ENCODE measurements around the gene CIRBP. TPM values are rescaled to one million over a fixed set of nuclear protein-coding genes. Genes with fewer than 3 reads are reported as not detected.
A peak's percentile ranks its signal among the peaks of the same experiment; 100 is the strongest.

CIRBP gene
- total and polyA plus RNA-seq, 2 of the 13 experiments (the other 11 are each of a cell fraction or from before 2014, with no cell fraction given) = 133 to 140 TPM

- peak; percentile 43; the same call in 1 of the 2 replicates for TF ChIP-seq TAF1 (CRISPR knock-in tag; IDR thresholded peaks at IDR 0.05)
- TF ChIP-seq EP300 (IDR thresholded peaks at IDR 0.05; ENCODE audit: low read depth in 2 of 2, low read length in 2 of 2) = peak in 1 of 2 experiments; percentile 6; a peak in 1 of 4 replicates
- TF ChIP-seq EP300 (CRISPR knock-in tag; IDR thresholded peaks at IDR 0.05; ENCODE audit: borderline replicate concordance) = no peak
- peak; percentile 37; the same call in 1 of the 2 replicates for TF ChIP-seq TBX2 (CRISPR knock-in tag; IDR thresholded peaks at IDR 0.05; ENCODE audit: borderline replicate concordance)
- peak; percentile 23; the same call in 1 of the 2 replicates for TF ChIP-seq ZBTB7B (CRISPR knock-in tag; IDR thresholded peaks at IDR 0.05)
- peak; percentile 64; the same call in 1 of the 2 replicates for TF ChIP-seq TFDP1 (CRISPR knock-in tag; IDR thresholded peaks at IDR 0.05; ENCODE audit: borderline replicate concordance)
- TF ChIP-seq ZNF674 (CRISPR knock-in tag; IDR thresholded peaks at IDR 0.05; ENCODE audit: low read depth) = no peak
- peak; percentile 56; the same call in 1 of the 2 replicates for TF ChIP-seq SP5 (CRISPR knock-in tag; IDR thresholded peaks at IDR 0.05; ENCODE audit: borderline replicate concordance, low read depth)
- TF ChIP-seq ZNF432 (CRISPR knock-in tag; IDR thresholded peaks at IDR 0.05; ENCODE audit: borderline replicate concordance) = no peak
- no peak for TF ChIP-seq ZSCAN9 (CRISPR knock-in tag; IDR thresholded peaks at IDR 0.05; ENCODE audit: borderline replicate concordance)
- no peak for TF ChIP-seq TEAD2 (CRISPR knock-in tag; IDR thresholded peaks at IDR 0.05)
- TF ChIP-seq ZNF33A (CRISPR knock-in tag; IDR thresholded peaks at IDR 0.05; ENCODE audit: borderline replicate concordance) = no peak
- TF ChIP-seq HDAC6 (IDR thresholded peaks at IDR 0.05; ENCODE audit: low read depth, low read length) = no peak
- TF ChIP-seq KAT8 (CRISPR knock-in tag; IDR thresholded peaks at IDR 0.05) = 0 out of 2 replicates have a peak, but pooled peaks have one; percentile 18
- no peak for TF ChIP-seq NFKBIZ (CRISPR knock-in tag; IDR thresholded peaks at IDR 0.05)
- TF ChIP-seq, protein P1, sequence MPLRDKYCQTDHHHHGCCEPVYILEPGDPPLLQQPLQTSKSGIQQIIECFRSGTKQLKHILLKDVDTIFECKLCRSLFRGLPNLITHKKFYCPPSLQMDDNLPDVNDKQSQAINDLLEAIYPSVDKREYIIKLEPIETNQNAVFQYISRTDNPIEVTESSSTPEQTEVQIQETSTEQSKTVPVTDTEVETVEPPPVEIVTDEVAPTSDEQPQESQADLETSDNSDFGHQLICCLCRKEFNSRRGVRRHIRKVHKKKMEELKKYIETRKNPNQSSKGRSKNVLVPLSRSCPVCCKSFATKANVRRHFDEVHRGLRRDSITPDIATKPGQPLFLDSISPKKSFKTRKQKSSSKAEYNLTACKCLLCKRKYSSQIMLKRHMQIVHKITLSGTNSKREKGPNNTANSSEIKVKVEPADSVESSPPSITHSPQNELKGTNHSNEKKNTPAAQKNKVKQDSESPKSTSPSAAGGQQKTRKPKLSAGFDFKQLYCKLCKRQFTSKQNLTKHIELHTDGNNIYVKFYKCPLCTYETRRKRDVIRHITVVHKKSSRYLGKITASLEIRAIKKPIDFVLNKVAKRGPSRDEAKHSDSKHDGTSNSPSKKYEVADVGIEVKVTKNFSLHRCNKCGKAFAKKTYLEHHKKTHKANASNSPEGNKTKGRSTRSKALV (CRISPR knock-in tag; IDR thresholded peaks at IDR 0.05) = no peak
- TF ChIP-seq DMAP1 (CRISPR knock-in tag; IDR thresholded peaks at IDR 0.05) = 0 out of 2 replicates have a peak, but pooled peaks have one; percentile 5
- TF ChIP-seq PITX1 (CRISPR knock-in tag; IDR thresholded peaks at IDR 0.05) = 0 out of 2 replicates have a peak, but pooled peaks have one; percentile 32
- TF ChIP-seq POLR2A (IDR thresholded peaks at IDR 0.05; ENCODE audit: insufficient read depth in 1 of 2, low read depth in 2 of 2, low read length in 2 of 2) = peak in 1 of 2 experiments; percentile 44; a peak in 1 of 4 replicates
- peak; percentile 34; the same call in 1 of the 2 replicates for TF ChIP-seq MEIS2 (CRISPR knock-in tag; IDR thresholded peaks at IDR 0.05)
- no peak for TF ChIP-seq FOXA3 (CRISPR knock-in tag; IDR thresholded peaks at IDR 0.05)
- TF ChIP-seq HNRNPH1 (optimal IDR thresholded peaks at IDR 0.05; ENCODE audit: low read depth, low read length) = no peak
- TF ChIP-seq, protein P2, sequence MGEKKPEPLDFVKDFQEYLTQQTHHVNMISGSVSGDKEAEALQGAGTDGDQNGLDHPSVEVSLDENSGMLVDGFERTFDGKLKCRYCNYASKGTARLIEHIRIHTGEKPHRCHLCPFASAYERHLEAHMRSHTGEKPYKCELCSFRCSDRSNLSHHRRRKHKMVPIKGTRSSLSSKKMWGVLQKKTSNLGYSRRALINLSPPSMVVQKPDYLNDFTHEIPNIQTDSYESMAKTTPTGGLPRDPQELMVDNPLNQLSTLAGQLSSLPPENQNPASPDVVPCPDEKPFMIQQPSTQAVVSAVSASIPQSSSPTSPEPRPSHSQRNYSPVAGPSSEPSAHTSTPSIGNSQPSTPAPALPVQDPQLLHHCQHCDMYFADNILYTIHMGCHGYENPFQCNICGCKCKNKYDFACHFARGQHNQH (CRISPR knock-in tag; IDR thresholded peaks at IDR 0.05) = peak; percentile 64; the same call in 1 of the 2 replicates
- TF ChIP-seq, protein P3, sequence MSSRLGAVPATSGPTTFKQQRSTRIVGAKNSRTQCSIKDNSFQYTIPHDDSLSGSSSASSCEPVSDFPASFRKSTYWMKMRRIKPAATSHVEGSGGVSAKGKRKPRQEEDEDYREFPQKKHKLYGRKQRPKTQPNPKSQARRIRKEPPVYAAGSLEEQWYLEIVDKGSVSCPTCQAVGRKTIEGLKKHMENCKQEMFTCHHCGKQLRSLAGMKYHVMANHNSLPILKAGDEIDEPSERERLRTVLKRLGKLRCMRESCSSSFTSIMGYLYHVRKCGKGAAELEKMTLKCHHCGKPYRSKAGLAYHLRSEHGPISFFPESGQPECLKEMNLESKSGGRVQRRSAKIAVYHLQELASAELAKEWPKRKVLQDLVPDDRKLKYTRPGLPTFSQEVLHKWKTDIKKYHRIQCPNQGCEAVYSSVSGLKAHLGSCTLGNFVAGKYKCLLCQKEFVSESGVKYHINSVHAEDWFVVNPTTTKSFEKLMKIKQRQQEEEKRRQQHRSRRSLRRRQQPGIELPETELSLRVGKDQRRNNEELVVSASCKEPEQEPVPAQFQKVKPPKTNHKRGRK (CRISPR knock-in tag; IDR thresholded peaks at IDR 0.05) = no peak
- TF ChIP-seq PHB2 (IDR thresholded peaks at IDR 0.05; ENCODE audit: partially characterized antibody) = no peak
These were observed 23.5 kb upstream of the CIRBP start (continued) for GRCh38 chr19:1245494-1246264.

Measured in HepG2 (cell line).